Measurements from ENCODE around the gene CARHSP1.
"Not testable (repeated sequence)": the region's sequence is repeated elsewhere in the genome, so short reads cannot be mapped to it uniquely, and the experiment has no call there.

Gene CARHSP1

GRCh38 chr16:8819411-8820034 lies 49.3 kb downstream of the CARHSP1 start:
- DNase-seq, result no peak

GRCh38 chr16:8818504-8819270 lies 50.1 kb downstream of the CARHSP1 start:
- no peak for DNase-seq

GRCh38 chr16:8816967-8817655 lies 51.7 kb downstream of the CARHSP1 start:
- DNase-seq, result no peak

DNA sequence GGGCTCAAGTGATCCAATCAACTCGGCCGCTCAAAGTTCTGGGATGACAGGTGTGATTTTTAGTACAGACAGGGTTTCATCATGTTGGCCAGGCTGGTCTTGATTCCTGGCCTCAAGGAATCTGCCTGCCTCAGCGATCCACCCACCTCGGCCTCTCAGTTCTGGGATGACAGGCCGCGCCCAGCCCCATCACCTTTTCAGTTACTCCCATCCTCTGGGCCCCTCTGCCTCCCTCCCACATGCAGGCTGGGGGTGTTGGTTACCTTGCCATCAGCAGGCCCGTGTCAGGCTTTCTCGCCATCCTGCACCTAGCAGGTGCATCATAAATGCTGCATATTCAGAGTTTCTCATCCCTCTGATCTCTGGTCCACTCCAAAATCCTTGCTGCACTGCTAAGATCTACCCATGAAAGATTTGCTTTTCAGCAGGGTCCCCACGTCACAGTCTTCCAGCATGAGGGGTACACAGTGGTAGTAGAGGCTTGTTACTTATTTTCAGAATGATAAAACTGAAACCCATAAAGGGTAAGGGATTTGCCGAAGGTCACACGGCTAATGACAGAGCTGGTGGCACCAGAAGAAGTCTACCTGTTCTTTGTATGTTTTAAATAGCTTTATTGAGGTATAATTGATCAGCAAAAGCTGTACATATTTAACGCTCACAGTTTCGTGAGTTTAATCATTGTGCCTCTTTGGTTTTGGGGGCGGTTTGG lies 54.6 kb downstream of the CARHSP1 start:
- no peak for DNase-seq

GRCh38 chr16:8812162-8812843 lies 56.5 kb downstream of the CARHSP1 start:
- DNase-seq, result no peak

DNA sequence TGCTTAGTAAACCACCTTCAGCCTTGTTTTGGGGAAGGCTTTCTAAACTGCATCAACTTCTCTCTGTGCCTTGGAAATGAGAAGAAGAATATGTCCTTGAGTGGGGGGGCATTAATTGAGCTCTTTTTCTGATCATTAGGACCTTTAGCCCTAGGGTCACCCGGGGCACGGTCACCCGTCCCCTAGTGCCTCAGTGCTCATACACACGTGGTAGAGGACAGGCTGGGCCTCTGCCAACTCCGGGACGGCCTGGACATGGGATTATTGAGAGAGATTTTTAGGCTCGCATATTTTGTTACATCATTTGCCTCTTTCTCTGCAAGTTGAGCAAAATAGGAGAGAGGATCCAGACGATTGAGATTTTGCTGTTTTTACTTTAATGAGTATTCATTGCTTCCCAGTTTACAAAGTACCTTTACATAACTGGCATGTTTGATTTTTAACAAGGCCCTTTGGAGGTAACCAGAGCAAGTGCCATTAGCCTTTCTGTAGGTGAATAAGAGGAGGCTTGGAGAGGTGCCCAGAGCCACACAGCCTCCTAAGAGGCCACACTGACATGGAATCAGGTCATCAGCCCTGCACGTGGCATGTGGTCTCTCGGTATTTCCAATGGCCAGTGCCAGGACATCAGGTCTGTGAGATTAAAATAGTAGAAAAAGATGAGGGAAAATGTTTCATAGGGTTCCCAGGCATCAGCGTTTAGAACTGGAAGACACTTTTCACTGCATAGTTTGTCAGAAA lies 60.0 kb downstream of the CARHSP1 start:
- DNase-seq, result no peak

DNA sequence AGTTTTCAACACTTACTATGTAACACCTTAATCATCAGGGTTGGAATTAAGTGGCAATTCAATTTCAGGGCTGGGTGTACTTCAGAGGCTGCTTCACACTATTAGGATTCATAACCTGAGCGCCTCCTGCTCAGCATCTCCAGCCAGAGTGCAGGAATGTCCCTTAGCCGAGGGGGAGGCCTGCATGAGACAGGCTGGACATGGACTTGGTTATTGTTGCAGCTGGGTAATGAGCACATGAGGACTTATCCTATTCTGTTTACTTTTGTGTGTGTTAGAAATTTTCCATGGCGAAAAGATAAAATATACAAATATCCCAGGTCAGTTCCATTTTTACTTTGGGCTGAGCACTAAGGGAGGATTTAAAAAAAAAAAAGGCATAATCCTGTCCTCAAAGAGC lies 60.8 kb downstream of the CARHSP1 start:
- DNase-seq, result no peak

- DNase-seq, result no peak
Measured at GRCh38 chr16:8807189-8807588, 61.6 kb downstream of the CARHSP1 start.

DNA sequence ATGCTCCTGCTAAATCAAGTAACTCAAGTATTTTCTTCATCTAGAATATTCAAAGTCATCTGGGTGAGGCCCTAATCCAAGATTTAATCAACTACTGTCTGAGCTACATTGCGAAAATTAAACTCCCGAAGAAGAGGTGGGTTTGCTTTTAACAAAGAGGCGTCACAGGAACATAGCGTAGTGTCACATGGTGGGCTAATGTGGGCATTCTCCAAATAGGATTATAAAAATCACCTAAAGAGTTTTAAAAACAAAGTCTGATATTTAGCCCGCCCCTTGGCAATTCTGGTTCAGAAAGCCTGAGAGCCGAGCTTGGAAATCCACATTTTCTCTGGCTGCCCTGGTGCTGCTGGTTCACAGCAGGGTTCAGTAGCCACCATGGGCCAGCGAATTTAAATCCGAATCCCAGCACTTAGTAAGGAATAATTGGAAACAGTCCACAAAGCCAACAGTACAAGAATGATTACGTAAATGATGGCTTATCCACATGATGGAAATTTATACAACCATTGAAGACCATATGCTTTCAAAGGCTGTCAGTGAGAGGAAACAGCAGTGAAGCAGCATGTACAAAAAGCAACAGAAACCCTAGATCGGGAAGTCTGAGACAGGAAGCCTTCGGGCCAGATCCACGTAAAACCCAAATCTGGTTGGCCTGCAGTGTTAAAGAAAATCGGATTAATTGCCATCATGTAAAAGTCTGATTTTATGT lies 62.4 kb downstream of the CARHSP1 start:
- no peak for DNase-seq

GRCh38 chr16:8804313-8804712 lies 64.5 kb downstream of the CARHSP1 start:
- DNase-seq, result no peak

GRCh38 chr16:8803733-8804132 lies 65.1 kb downstream of the CARHSP1 start:
- DNase-seq, result not testable (repeated sequence)

Measured in activated CD8-positive, alpha-beta memory T cell treated with anti-CD3 and anti-CD28 coated beads, Interleukin-2, amount 50 U/mL, for 48 hours (primary cell).